Right cardiac atrium (tissue), 5 donors: ENCODE results near the gene CCDC85A. TPM values are rescaled to one million over a fixed set of nuclear protein-coding genes. Genes with fewer than 3 reads are reported as not detected.
"Not testable (repeated sequence)": the region's sequence is repeated elsewhere in the genome, so short reads cannot be mapped to it uniquely, and the experiment has no call there.

Experiments
- ATAC-seq, 2 donors: fragments of 200-7000 bp; cut with Tn5 transposase; one replicate each; pipeline versions ENCODE4 v1.8.0 to v1.9.1; 2020; ENCODE audit warnings: moderate library complexity in 2 of 2, mild to moderate bottlenecking in 1 of 2
- DNase-seq, 3 donors: peaks; one replicate each; pipeline ENCODE4 v3.0.0-alpha.2; 2020
- H3K27ac ChIP-seq: one replicate; pipeline ENCODE4 v1.5.1; 2013; ENCODE audit warnings: mild to moderate bottlenecking, low read length, control low read depth, moderate library complexity
- H3K27me3 ChIP-seq: one replicate; pipeline ENCODE4 v1.6.1; 2013; ENCODE audit not compliant: control insufficient read depth, insufficient read depth
- H3K4me1 ChIP-seq: one replicate; pipeline ENCODE4 v1.6.1; 2013; ENCODE audit warnings: low read length; ENCODE audit not compliant: control insufficient read depth, insufficient read depth
- H3K4me3 ChIP-seq: one replicate; pipeline ENCODE4 v1.5.1; 2013; ENCODE audit warnings: low read length, control low read depth
- H3K9me3 ChIP-seq: one replicate; pipeline ENCODE4 v1.6.1; 2013; ENCODE audit warnings: low read length; ENCODE audit not compliant: control insufficient read depth
- WGBS: extraction: QIAGEN DNeasy Blood & Tissue Kit; methylation state at CpG from one replicate; pipeline ENCODE4 v1.1.7; 2013; 5-methylcytosine and 5-hydroxymethylcytosine counted together
- intact Hi-C, 4 donors: fragments of 100-400 bp; cut with DNase I; formaldehyde crosslinking; loops; one replicate each; pipeline versions ENCODE4 v1.11.0 to v1.14.0; 2022 to 2023
- long read RNA-seq, 4 donors: library from polyadenylated mRNA; unstranded; transcript quantifications; one replicate each; pipeline ENCODE4 v2.0.0, GENCODE V29; 2020 to 2021
- polyA plus RNA-seq: library from polyadenylated mRNA; stranded (reverse); fragments of 200-250 nt; gene quantifications from one replicate; pipeline ENCODE4 v1.2.3, GENCODE V29; 2013
- total RNA-seq, 4 donors: library from RNA; stranded (reverse); fragmentation: NEBNext Ultra II Directional; extraction: Animal tissue kit (Norgen Biotek cat#: 25700); gene quantifications; one replicate each; pipeline ENCODE4 v1.2.1, GENCODE V29; 2021
- donor health status: healthy with polysubstance abuse.
- donor health status: DM: no; HTN: yes; CAD: no.
- donor health status: DM: no; HTN: no; CAD: no.
- donor health status: DM: no; HTN: yes; CAD: no; lungs with severe emphysema.
- donor health status: DM: yes; HTN: yes; CAD: no.

Gene CCDC85A
- total RNA-seq = 1 to 10 TPM; 1.7 to 3.4 (median 1.9) TPM
- 1.1 TPM for polyA plus RNA-seq
- long read RNA-seq, donor 1, partial matches to known transcripts = 1 of 15 reads
- long read RNA-seq, donor 1, other reads (novel, unspliced or antisense) = 14 of 15 reads
- long read RNA-seq, donor 2, partial matches to known transcripts = 0 of 1 reads
- long read RNA-seq, donor 2, other reads (novel, unspliced or antisense) = 1 of 1 reads
- long read RNA-seq, donor 3, partial matches to known transcripts = 1 of 3 reads
- long read RNA-seq, donor 3, other reads (novel, unspliced or antisense) = 2 of 3 reads
- long read RNA-seq, donor 4, partial matches to known transcripts = 1 of 8 reads
- long read RNA-seq, donor 4, other reads (novel, unspliced or antisense) = 6 of 8 reads

DNA sequence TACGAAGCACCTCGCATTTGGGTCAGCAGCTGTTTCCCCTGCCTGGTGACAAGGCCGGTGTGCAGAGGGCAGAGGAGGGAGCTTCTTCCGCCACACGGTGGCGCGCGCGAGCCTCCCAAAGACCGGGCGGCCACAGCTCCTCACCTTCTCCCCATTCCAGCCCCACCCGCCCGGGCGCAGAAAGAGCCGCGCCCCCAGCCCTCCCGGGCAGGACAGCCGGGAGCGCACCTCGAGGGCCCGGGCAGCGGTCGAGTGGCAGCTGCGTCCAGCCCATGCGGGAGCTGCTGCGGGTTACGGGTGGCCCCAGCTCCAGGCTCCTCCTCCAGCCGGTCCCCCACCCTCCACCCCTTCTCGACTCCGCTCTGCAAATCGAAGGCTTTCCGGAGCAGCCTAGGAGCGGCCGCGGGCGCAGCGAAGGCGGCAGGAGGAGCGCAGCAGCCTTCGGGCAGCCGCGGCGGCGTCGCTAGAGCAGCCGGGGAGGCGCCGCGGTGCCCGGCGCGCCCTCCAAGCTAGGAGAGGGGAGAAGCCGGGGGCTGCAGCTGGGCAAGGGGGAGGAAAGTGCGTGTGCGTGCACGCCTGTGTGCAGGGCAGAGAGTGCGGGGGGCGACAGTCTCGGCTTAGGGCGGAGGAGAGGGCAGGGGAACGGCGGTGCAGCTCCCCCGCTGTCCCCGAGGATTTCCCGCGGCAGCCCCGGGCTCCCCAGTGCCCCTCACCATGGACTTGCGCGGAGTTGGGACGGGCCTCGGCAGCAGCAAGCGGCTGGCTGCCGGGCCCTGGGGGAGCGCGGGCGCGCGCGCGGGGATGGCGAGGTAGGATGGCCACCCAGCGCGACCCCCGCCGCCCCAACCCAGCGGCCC lies at the start of gene CCDC85A:
Gene CCDC85A, plus strand, starts transcription at position 348 of the 857 bp plus-strand sequence. CDS start 635 bp downstream, outside the sequence.
- peak within 1 kb of the TSS; percentile 86 for H3K4me3 ChIP-seq
- H3K27me3 ChIP-seq = no peaks in the 10 kb centered on the region
- intact Hi-C loops = loop anchor here (5.0 to 10.0 kb wide), 4 partner anchors 563 to 1313 kb away; no protein-coding TSS in a partner anchor
- H3K9me3 ChIP-seq = no peaks in the 10 kb centered on the region
- peak; percentile 96 for ATAC-seq
- under 1% methylated on average over 86 of the region's 86 CpGs for WGBS
- peak within 1 kb of the TSS; percentile 21 for H3K27ac ChIP-seq
- H3K4me1 ChIP-seq = no peaks in the 10 kb centered on the region
- peak; percentile 86 to 95 (median 94) for DNase-seq

DNA sequence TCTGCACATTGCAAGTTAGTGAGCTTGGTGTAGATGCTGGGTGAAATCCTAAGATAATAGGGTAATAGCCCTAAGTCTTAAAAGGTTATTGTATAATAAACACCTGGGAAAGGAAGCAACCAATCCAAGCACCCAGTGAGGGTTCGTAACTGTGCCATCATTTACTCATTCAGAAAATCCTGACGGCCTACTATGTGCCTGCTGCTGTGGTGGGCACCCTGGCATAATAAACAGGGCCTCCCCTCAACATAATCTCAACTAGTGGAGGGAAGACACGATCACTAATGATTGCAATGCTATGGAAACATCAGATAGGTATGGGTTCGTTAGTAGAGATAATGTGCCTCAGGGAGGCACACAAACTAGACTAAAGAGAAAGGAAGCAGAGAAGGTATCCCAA lies 48.9 kb upstream of the CCDC85A start:
- Histone ChIP-seq H3K27ac (no peak overlapping the region), H3K4me1 (no peaks in the 10 kb centered on the region), H3K9me3 (no peaks in the 10 kb centered on the region), H3K4me3 (no peak overlapping the region), H3K27me3 (no peaks in the 10 kb centered on the region)
- ATAC-seq (no peak), DNase-seq (no peak)
- 77% methylated on average over 4 of the region's 4 CpGs for WGBS
- intact Hi-C loops = loop anchor here in 3 of 4 donors (5.0 to 10.0 kb wide), 2 partner anchors 418 to 420 kb away; no protein-coding TSS in a partner anchor

DNA sequence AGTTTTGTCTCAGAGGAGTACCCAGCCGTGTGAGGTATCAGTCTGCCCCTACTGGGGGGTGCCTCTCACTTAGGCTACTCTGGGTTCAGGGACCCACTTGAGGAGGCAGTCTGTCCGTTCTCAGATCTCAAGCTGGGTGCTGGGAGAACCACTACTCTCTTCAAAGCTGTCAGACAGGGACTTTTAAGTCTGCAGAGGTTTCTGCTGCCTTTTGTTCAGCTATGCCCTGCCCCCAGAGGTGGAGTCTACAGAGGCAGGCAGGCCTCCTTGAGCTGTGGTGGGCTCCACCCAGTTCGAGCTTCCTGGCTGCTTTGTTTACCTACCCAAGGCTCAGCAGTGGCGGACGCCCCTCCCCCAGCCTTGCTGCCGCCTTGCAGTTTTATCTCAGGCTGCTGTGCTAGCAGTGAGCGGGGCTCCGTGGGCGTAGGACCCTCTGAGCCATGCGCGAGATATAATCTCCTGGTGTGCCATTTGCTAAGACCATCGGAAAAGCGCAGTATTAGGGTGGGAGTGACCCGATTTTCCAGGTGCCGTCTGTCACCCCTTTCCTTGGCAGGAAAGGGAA lies 41.2 kb upstream of the CCDC85A start:
- H3K27me3 ChIP-seq, intact Hi-C loops, H3K4me3 ChIP-seq, H3K4me1 ChIP-seq, ATAC-seq, H3K9me3 ChIP-seq, H3K27ac ChIP-seq: not testable (repeated sequence)
- peak in 2 of 3 donors; percentile 38 to 45 for DNase-seq
- 86% methylated on average over 15 of the region's 15 CpGs for WGBS

DNA sequence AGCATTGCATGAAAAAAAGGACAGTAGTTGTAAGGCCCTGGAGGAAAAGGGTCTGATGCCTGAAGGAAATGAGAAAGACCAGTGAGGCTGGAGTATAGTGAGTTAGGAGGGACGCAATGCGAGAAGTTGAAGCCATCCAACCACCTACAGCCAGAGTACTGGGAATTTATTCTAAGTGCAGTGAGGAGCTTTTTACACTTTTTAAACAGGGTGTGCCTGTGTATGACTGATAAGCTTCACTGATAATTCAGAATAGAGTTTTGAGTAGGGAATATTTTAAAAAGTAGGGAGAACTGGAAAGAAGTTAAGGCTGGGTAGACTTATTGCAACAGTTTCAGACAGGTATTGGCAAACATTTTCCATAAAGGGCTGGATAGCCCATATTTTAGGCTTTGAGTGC lies 35.9 kb upstream of the CCDC85A start:
- Histone ChIP-seq H3K27ac (no peak overlapping the region), H3K4me3 (no peak overlapping the region), H3K4me1 (no peaks in the 10 kb centered on the region), H3K27me3 (no peaks in the 10 kb centered on the region), H3K9me3 (no peaks in the 10 kb centered on the region)
- WGBS = 93% methylated on average over 2 of the region's 2 CpGs
- DNase-seq (no peak), ATAC-seq (no peak)
- intact Hi-C loops = no loop called here

DNA sequence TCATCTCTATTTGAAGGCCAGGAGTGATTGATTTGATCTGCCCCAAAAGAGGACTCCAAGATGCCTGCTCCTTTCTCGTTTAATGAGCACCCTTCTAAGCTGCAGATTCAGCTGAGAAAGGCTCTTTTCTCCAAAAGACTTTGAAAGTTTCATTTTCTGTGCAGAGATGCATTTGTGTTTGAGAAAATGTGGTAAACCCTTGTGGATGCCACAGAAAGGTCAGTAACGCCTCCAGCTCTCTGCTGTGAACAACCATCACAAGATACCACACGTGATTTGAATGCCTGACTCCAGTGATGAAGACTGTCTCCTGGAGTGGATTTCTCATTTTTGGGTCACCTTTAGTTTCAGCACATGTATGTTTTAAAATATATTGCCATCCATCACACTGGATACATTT lies 35.0 kb upstream of the CCDC85A start:
- intact Hi-C loops = no loop called here
- no peak for DNase-seq
- WGBS = 62% methylated on average over 3 of the region's 3 CpGs
- no peak overlapping the region for H3K27ac ChIP-seq
- no peak overlapping the region for H3K4me3 ChIP-seq
- no peaks in the 10 kb centered on the region for H3K4me1 ChIP-seq
- H3K27me3 ChIP-seq = no peaks in the 10 kb centered on the region
- H3K9me3 ChIP-seq = no peaks in the 10 kb centered on the region
- ATAC-seq = no peak

DNA sequence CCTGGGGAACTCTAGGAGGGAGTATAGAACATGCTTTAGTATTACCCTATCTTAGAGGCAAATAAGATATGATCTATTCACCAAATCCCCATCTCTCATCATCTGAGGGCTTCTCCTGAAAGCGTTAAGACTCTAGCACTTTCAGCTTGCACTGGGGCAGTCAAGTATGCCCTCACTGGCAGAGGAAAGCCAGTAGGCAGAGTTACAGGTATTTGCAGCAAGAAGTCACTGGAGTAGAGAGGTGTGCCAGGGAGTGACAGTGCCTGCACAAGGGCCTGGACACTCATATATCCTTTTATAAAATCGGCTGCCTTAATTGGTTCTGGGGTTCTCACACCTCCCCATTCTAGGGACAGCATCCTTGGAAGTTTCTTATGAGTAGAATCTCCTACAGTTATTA lies 31.9 kb upstream of the CCDC85A start:
- intact Hi-C loops = no loop called here

DNA sequence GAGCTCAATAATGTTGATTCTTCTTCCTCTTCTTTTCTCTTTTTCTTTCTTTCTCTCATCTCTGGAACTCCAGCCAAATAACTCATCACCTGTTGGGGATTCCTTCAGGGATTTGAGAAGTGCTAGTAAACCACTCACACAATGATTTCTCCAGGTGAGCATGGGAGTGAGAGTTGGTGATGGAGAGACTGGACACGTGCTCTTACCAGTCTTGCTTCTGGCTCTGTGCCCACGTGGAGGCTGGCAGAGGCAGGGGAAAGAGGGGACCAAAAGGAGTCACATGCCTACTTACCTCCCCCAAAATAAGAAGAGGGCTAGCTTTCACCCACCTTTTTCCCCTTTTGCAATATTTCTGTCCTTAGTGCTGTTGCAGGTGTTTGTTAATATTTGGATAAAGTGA lies 28.6 kb upstream of the CCDC85A start:
- no peak overlapping the region for H3K4me3 ChIP-seq
- DNase-seq (no peak), ATAC-seq (no peak)
- H3K27ac ChIP-seq = no peak overlapping the region
- intact Hi-C loops = no loop called here
- H3K27me3 ChIP-seq = no peaks in the 10 kb centered on the region
- 44% methylated on average over 2 of the region's 2 CpGs for WGBS
- no peaks in the 10 kb centered on the region for H3K4me1 ChIP-seq
- no peaks in the 10 kb centered on the region for H3K9me3 ChIP-seq

More for the DNA sequence above, 31.9 kb upstream of the CCDC85A start:
- WGBS = 80% methylated on average over 2 of the region's 2 CpGs
- no peak for ATAC-seq
- H3K27me3 ChIP-seq = no peaks in the 10 kb centered on the region
- no peak overlapping the region for H3K27ac ChIP-seq
- no peaks in the 10 kb centered on the region for H3K9me3 ChIP-seq
- no peak for DNase-seq
- H3K4me1 ChIP-seq = no peaks in the 10 kb centered on the region
- no peak overlapping the region for H3K4me3 ChIP-seq

DNA sequence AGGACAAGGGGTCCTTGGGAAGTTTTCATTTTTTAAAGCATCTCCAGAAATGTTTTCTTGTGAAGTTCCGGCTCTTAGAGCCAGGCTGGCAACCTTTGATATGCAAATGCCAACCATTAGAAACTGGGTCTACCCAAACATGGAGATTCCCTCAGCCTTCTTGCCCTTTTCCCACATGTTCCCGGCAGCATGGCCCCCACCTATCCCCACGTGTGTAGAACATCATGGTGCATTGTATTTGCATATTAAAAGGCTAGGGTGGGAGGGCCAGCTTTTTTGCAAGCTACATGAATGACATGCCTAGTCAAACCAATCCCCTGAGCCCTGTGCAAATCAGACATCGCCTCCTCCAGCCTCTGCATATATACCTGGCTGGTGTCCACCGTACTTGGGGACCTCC lies 23.9 kb upstream of the CCDC85A start:
- ATAC-seq, H3K27me3 ChIP-seq, intact Hi-C loops, H3K9me3 ChIP-seq, H3K4me1 ChIP-seq, H3K4me3 ChIP-seq, DNase-seq, H3K27ac ChIP-seq: not testable (repeated sequence)
- 66% methylated on average over 5 of the region's 5 CpGs for WGBS

DNA sequence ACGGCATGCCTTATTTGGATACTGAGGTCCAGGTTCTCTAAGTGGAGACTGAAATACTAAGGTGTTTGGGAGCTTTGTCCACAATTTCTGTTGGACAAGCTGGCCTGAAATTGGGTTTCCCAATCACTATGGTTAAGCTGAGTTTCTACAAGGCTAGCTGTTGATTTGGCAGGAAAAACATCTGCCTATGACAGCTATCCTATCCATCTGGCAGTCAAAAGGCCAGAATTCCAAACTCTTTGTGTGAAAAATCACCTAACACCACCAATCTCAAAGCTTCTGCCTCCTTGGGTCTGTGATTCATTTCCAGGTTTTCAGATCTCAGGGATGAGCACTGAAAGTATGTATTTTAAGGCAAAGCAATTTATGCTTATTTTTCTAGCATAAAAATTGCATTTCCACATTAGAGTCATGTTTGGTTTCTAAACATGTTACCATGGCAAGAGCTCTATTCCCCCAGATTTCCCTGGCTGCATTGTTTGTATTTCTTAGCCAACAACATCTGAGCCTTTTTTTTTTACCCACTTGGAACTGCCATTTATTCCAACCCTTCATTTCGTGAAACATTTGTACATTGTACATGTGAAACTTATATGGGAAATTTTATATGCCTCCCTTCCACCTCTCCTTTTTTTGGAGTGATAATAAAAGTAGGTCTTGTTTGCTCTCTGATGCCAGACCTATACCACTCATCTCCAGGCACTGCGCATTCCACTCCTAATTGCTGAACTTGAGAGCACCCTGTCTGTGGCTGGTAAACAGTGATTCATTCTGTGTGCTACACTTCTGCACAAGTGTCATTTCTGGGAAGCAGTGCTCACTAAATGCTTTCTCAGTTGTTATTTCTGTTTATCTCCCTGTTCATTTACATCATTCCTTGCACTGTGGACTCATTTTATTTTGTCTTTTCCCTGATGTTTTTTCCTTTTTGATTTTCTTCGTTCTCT lies 15.9 kb upstream of the CCDC85A start:
- Histone ChIP-seq H3K27me3 (no peaks in the 10 kb centered on the region), H3K4me1 (peaks cover 2% of the 10 kb centered on the region), H3K27ac (no peak overlapping the region), H3K9me3 (no peaks in the 10 kb centered on the region), H3K4me3 (no peak overlapping the region)
- ATAC-seq (peak; percentile 55 to 59), DNase-seq (no peak)
- intact Hi-C loops = no loop called here
- 63% methylated on average over 4 of the region's 4 CpGs for WGBS

DNA sequence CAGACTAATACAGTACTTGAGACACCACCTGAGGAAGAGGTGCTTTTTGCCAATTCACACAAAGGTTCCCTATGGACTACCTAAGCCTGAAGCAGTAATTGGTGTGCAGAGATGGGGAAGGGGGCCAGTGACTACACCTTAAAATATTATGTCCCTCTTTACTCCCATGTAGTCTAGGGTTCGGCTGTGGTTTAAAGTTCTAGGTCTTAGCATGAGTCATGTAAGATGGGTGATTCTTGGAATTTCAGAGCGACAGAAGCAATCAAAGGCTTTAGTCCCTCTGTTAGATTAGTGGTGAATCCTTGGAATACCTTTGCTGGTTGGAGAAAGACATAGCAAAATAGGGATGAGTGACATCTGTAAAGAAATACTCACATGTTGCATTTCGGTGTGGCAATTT lies 14.3 kb upstream of the CCDC85A start:
- no peaks in the 10 kb centered on the region for H3K27me3 ChIP-seq
- H3K9me3 ChIP-seq = no peaks in the 10 kb centered on the region
- ATAC-seq (no peak), DNase-seq (no peak)
- intact Hi-C loops = no loop called here
- H3K4me3 ChIP-seq = no peak overlapping the region
- H3K27ac ChIP-seq = no peak overlapping the region
- H3K4me1 ChIP-seq = peaks cover 2% of the 10 kb centered on the region
- 86% methylated on average over 3 of the region's 3 CpGs for WGBS
